NCI-H226 (cell line): ENCODE measurements around the gene NCF2.

ENCODE experiments used
- DNase-seq: peaks from one replicate; pipeline ENCODE4 v3.0.0-alpha.2; 2015

Gene NCF2

DNA sequence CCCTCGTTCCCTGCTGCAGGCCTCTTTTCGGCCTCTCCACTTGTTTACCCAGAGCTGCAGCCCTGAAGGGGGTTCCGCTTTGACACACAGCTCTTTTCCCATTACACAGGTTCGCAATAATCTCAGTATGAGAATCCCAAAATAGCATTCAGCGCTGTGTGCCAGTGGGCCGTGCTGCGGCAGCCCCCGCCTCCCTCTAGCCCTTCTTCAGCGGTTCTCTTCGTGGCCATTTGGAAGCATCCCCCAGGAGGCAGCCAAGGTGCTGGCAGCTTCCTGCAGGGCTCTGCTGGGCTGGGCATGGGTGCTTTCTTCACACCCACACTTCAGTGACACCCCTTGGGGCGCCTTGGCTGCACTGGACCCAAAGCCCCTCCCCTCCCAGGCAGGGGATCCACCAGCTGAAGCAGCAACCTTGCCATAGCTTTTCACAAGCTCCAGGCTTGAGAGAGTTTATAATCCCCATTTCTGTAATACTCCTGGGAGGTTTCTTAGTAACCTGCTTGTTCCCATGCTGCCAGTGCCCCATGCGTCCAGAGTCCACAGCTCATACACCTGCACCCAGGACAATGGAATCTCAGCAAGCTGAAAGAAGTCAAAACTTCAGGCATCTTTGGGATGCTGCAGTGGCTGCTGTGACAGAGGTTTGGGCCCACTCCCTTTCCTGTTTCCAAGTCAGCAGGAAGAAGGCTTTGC is 8.1 kb downstream of the NCF2 start:
- no peak for DNase-seq

GRCh38 chr1:183580281-183580682 is 10.0 kb downstream of the NCF2 start:
- DNase-seq = peak; percentile 17

GRCh38 chr1:183578856-183579255 is 11.4 kb downstream of the NCF2 start:
- no peak for DNase-seq

DNA sequence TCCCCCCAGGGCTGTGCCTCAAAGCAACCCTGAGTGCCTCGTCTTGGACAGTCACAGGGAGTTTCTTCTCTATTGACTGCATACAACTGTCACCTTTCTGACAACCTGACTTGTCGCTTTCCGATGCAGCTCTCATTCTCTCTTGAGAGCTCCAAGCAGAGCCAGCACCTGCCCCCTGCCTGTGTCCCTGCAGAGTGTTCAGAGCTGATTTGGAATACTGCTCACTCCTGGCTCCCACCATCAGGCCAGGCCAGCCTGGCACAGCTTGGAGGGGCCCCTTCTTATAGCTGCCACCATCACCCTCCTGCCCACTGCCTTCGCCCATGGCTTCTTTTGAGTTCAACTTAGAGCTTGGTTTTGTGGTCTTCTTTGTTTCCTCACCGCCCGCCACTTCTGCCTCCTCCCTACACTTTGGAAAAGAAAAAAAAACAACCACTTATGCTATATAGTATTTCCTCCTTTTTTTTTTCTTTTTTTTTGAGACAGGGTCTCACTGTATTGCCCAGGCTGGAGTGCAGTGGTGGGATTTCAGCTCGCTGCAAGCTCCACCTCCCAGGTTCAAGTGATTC is 12.3 kb downstream of the NCF2 start:
- no peak for DNase-seq

- no peak for DNase-seq
Observed at GRCh38 chr1:183576537-183576936, 13.7 kb downstream of the NCF2 start.

DNA sequence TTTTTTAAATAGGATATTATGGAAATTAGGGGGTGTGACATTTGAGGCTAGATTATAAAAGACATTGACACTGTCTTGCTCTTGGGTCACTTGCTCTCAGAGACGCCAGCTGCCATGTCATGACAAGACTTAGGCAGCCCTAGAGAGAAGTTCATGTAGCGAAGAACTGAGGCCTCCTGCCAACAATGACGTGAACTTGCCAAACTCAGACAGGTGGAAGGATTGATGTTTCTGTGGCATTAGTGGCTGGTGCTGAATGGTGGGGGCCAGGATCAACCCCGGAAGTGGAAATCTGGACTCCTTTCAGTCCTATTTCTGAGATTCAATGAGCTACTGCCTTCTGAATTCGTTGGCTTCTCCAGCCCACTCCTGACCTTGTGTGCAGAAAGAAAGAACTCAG is 14.7 kb downstream of the NCF2 start:
- no peak for DNase-seq

DNA sequence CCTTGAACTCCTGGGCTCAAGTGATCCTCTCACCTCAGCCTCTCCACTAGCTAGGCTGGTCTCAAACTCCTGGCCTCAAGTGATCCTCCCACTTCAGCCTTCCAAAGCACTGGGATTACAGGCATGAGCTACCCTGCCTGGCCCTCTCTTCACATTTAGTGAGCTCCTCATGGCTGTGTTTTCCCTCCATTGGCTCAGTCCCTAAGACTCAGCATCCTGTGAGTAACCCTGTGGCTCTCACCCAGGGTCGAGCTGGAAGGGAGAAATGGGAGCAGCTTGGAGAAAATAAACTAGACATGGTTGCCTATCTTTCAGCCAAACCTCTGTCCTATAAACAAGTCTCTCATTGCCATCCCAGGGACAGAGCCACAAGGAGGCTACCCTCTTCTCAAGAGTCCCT is 17.5 kb downstream of the NCF2 start:
- no peak for DNase-seq

GRCh38 chr1:183571678-183572268 is 18.5 kb downstream of the NCF2 start:
- no peak for DNase-seq

- DNase-seq = no peak
Observed at GRCh38 chr1:183570451-183570850, 19.8 kb downstream of the NCF2 start.

- no peak for DNase-seq
Observed at GRCh38 chr1:183569801-183570200, 20.5 kb downstream of the NCF2 start.

GRCh38 chr1:183569141-183569540 is 21.1 kb downstream of the NCF2 start:
- DNase-seq = peak; percentile 22

GRCh38 chr1:183568176-183569021 is 21.9 kb downstream of the NCF2 start:
- no peak for DNase-seq

DNA sequence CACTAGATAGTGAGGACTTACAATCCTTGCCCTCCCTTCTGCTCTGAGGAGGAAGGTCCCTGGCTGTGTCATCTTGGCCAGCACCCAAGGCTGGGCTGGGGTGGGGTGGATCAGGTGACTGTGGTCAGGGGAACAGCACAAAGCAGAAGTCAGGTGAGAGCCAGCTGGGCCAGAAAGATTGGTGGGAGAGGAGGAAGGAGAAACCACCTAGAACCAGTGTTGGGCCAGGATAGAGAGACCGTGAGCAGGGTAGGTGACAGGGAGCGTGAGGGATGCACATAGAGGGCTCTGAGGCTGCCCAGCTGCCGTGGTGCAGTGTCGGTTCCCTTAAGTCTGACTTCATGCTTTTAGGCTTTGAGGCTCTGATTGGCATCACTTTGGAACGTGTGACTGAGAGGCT is 22.7 kb downstream of the NCF2 start:
- peak; percentile 25 for DNase-seq

GRCh38 chr1:183566026-183566425 is 24.2 kb downstream of the NCF2 start:
- DNase-seq = no peak

- DNase-seq = no peak
Observed at GRCh38 chr1:183565261-183565660, 25.0 kb downstream of the NCF2 start.

- DNase-seq = peak; percentile 50
Observed at GRCh38 chr1:183562701-183563100, 27.6 kb downstream of the NCF2 start.

DNA sequence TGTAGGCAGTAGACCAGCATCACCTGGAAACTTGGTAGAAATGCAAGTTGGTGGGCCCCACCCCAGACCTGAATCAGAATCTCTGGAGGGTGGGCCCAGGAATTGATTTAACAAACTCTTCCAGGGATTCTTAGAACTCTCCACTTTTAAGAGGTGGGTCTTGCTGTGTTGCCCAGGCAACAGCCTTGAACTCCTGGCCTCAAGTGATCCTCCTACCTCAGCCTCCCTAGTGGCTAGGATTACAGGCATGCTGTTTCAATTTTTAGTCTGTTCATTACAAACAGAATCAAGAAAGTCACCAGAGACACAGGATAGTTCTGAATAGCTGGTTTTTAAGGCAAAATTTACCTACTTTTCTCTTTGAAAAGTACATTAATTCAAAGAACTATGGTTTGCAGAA is 31.2 kb downstream of the NCF2 start:
- no peak for DNase-seq

- DNase-seq = no peak
Observed at GRCh38 chr1:183554577-183554976, 35.7 kb downstream of the NCF2 start.

DNA sequence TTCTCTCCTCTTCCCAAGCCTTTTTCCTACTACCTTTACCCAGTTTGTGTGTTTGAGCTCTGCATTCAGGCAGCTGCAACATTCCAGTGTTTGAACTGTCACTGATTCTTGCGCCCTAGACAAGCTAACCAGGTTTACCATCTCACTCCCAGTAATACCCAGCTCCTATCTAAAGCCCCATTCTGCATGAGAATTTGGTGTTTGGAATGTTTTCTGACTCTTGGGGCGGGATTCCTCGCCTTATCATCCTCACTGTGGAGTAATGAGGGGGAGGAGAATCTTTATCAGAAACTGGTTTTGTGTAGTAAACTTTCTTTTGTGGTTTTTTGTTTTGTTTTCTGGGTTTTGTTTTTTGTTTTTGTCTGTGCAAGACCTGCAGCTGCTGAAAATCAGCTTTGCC is 36.5 kb downstream of the NCF2 start:
- peak; percentile 34 for DNase-seq

DNA sequence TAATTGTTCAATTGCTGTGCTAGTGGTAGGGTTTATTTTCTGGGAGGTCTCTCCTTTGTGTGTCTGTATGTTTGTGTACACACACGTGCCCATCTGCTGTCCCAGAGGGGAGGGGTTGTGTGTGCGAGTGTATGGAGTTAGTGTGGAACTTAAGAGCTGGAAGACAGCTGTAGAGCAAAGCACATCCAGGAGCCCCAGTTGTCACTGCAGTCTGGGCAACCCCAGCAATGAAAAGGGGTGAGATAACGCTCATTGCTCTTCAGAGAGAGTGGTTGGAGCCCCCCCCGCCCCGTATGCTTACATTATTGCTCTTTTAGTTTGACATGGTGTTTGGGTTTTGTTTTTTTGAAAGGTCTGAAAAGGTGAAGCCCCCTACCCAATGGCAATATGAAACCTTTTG is 36.9 kb downstream of the NCF2 start:
- DNase-seq = no peak

DNA sequence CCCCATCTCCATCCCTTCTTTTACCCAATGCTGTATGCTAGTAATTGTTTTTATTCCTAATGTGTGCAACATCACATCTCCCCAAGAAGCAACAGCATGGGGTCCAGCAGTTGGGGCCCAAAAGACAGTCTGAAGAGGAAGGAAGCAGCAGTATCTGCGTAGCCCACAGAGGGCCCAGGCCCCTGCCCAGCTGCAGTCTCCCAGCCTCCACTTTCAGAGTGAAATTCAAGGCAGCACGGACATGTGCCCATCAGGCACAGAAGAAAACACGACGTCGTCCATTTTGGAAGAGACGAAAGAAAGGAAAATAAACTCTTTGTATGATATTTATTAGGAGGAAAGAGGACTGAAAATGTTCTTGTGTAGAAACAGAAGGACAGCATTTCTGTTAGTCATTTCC is 37.4 kb downstream of the NCF2 start:
- no peak for DNase-seq

- no peak for DNase-seq
Observed at GRCh38 chr1:183552441-183552840, 37.8 kb downstream of the NCF2 start.

GRCh38 chr1:183551924-183552323 is 38.3 kb downstream of the NCF2 start:
- DNase-seq = no peak

DNA sequence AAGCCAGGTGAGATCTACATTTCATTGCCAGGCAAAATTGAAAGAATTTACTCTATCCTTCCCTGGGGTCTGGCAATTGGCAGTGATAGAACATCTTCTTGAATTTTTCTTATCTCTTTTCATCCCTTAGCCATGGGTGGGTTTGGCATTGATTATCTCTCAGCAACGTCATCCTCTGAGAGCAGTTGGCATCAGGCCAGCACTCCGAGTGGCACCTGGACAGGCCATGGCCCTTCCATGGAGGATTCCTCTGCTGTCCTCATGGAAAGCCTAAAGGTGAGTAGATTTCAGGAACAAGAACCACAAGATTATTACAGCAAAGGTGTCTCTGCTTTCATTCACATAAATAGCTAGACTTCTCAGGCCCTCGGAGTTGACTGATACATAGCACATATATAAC is 39.3 kb downstream of the NCF2 start:
- no peak for DNase-seq
